GM19463 (cell line): Measurements from ENCODE around the gene MAP2K2.

ENCODE experiments used
- ATAC-seq: cut with Tn5 transposase; IDR thresholded peaks from one replicate; pipeline ENCODE4 v1.9.1; 2021; ENCODE audit warnings: mild to moderate bottlenecking, moderate library complexity; ENCODE audit not compliant: unreplicated experiment

Gene MAP2K2

DNA sequence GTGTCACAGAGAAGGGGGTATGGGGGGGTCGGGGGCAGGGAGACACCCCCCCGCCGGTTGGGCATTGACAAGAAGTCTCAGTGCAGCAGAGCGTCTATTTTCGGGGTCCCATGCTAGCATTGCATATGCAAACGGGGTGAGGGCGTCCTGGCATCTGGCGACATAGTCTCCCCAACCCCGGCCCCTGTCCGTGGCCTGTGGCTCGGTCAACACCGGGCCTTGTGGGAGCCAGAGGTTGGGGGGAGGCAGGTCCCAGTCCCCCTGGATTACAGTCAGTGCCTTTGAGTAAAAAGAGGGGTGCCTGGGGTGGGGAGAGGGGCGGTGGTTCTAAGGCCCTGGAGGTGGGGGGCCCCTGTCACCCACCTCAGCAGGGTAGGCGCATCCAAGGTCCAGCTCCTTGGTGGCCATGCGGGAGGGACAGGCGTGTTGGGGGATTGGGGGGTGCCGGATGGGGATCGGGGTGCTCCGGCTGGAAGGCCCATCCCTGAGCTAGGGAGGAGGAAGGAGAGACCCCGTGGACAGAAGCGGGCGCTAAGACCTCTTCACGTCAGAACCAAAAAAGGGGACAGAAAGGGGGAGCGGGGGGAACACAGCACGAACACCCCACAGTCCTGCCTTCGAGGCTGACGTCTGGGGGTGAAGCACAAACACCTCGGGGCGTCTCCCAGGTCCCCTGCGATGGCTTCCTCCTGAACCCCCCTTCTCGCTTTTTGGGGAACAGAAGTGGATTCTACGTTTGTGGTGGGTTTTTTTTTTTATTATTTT, 78.1 kb downstream of the MAP2K2 start:
- ATAC-seq, result no peak

DNA sequence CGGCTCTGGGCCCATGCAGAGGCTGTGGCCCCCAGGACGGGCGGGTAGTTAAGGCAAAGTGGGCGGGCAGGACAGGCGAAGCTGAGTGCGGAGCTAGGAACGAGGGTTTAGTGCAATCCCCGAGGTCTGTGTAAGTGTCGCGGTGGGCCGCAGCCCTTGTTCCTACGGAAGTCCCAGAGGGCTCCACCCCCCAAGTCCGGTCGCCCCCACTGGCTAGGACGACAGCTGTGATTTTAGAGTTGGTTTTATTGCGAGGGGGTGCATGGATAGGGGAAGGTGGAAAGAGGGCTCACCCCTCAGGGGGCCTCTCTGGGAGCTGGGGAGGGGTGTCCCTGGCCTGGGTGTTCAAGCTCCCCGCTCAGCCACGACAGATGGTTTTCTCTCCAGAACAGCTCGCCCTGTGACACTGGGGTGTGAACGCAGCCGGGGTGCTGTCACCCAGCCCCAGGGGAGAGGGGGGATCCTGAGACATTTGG, 78.9 kb downstream of the MAP2K2 start:
- ATAC-seq, result no peak

DNA sequence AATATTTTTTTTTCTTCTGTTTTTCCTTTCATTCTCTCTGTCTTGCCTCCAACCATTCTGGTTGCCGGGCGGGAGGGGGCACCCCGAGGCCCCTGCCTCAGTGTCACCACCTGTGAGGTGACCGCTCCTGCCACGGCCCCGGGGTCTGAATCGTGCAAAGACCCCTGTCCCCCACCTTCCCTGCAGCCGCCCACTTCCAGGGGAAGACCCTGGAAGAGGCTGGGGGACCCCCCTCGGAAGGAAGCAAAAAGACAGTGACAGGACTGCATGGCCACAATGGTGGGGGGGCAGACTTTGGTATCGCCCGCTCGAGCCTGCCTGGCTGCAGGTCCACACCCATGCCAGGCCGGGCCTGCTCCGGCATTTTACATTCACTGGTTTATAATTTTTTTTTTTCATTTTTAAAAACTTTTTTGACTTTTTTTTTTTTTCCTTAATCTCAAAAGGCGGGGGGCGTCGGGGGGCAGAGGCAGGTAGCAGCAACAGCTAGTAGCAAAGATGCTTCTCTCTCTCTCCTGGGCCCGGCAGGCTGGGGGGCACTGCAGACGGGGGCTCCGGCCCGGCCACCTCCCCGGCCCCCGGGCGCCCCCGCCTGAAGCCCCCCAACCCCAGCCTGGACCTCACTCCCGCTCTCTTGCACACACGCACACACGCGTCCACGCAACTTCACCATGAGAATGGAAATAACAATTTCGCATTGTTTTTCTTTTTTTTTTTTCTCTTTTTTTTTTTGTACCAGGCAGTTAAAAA, 79.8 kb downstream of the MAP2K2 start:
- ATAC-seq, result no peak

DNA sequence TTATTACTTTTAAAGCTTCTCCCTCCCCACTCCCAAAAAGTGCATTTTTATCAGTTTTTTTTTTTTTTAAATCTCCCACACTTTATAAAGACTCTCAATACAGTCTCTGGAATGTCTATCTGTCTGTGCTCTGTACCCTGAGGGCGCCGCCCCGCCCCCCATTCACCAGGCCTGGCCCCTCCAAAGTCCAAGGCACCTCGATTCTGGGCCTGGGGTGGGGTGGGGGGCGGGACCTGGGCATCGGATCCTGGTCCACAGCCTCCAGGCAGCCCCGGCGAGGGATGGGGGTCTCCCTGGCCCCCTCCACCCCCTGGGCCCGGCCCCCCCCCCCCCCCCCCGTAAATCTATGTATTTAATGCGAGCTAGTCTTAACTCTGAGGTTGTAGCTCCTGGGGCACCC, 80.5 kb downstream of the MAP2K2 start:
- no peak for ATAC-seq

DNA sequence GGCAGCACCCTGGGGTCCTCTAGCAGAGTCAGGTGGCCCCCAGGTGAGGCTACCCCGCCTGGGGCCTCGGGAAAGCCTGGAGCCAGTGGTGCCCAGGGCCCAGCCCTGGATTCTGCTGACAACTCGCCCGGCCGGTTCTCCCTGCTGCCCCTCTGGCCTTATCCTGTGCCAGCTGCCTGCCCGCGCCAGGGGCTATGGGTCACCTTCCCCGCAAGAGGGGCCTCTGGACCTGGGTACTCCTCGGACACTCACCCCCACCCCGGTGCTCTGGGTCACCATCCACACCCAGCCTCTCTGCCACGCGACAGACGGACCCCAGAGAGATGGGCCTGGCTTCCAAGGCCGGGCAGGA, 81.2 kb downstream of the MAP2K2 start:
- ATAC-seq, result no peak

DNA sequence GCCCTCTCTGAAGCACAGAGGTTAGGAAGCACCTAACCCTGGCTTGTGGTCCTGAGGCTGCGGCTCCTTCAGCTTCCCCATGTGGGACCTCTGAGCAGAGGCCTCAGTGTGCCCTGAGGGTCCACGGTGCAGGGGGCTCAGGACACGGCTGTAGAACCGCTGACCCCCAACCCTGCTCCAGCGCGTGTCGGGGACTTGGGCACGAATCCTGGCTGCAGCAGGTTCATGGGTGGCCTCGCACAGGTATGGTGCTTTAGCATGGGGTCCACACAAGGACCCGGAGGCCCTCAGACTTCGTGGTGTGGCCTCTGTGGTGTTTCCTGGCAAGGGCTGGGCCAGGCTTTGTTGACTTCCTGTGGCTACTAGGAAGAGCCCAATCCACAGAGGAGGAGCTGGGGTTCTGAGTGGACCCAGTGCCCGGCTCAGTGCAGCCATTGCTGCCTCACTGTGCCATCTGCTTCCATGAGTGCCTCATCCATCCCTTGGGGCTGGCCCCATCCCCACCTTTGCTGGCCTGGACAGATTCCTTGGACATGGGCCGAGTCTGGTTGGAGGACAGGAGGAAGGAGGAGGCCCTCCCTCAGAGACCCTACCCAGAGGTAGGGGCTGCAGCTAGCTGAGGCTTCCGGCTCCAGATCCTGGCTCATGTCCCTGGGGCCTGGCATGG, 81.7 kb downstream of the MAP2K2 start:
- ATAC-seq, result no peak
